Kidney glomerular epithelial cell (primary cell): ENCODE results near the gene B3GALT6.
A peak's percentile ranks its signal among the peaks of the same experiment; 100 is the strongest.

Experiments used
- DNase-seq: peaks from one replicate; lab custom pipeline; 2025; lab: John Stamatoyannopoulos, UW

The B3GALT6 gene

GRCh38 chr1:1262758-1263157, 30.7 kb downstream of the B3GALT6 start:
- no peak for DNase-seq

DNA sequence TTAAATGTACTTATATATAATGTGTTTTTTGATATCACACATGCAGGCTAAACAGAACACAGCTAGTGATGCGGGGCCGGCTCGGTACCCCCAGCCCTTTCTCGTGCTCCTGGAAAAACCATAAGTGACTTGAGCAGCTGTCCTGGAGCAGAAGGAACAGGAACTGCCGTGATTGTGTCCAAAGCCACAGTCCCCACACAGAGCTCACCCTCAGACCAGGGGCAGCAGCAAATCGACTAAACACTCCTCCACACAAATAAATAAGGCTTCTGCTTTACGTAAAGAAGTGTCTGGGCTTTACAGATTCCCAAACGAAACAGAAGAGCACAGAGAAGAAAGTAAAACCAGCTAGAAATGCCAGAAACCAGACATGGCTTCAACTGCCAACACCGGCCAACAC, 32.0 kb downstream of the B3GALT6 start:
- no peak for DNase-seq

- peak; percentile 55 for DNase-seq
Measured at GRCh38 chr1:1264868-1265272, 32.8 kb downstream of the B3GALT6 start.

GRCh38 chr1:1267488-1268283, 35.6 kb downstream of the B3GALT6 start:
- no peak for DNase-seq

GRCh38 chr1:1268284-1268682, 36.2 kb downstream of the B3GALT6 start:
- DNase-seq: no peak

DNA sequence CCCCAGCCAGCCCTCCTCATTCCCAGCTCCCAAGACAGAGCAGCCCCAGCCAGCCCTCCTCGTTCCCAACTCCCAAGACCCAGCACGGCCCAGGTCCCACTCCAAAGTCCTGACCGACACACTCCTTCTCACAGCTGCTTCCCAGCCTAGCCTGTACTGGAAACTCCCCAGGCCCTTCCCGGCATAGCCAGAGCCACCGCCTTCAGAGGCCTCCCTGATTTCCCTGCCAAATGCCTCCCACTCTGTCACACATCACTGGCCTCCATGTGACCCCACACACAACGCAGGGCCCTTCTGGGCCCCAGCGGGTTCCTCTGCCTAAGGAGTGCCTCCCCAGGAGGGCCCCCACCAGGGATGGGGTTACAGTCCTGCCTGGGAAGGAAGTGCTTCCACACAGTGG, 38.8 kb downstream of the B3GALT6 start:
- peak; percentile 28 for DNase-seq

DNA sequence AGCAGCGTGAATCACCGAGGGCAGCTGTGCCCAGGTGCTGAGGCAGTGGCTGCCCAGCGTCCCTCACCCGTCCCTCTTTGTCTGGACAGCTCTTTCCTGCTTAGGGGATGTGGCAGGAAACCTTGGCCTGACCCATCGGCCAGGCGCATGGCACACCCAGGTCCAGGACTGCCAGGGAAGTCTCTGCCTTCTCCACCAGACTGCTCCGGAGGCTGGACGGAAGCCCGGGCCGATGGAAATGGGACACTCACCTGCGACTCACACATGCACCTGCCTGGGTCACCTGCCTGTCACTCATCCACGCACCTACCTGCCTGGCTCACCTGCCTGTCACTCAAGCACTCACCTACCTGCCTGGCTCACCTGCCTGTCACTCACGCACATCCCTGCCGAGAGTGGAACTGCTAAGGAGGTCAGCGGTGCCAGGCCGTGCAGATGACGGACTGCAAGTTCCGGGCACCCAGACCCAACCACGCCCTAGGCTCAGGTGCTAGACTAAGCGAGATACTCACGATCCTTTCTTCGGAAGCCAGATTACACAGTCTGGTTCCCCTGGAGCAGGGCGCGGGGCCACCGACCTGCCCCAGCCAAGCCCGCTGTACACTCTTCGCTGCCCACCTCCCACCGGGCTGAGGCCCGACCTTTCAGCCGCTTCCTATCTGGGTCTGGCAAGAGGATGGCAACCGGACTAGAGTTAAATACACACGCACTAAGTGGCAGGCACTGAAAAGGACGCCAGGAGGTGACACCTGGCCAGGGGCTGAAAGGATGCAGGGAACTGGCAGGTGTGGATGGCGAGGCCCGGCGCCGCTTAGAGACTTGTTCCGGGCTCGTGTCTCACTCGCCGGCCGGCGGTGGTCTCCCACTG, 40.5 kb downstream of the B3GALT6 start:
- DNase-seq: no peak

DNA sequence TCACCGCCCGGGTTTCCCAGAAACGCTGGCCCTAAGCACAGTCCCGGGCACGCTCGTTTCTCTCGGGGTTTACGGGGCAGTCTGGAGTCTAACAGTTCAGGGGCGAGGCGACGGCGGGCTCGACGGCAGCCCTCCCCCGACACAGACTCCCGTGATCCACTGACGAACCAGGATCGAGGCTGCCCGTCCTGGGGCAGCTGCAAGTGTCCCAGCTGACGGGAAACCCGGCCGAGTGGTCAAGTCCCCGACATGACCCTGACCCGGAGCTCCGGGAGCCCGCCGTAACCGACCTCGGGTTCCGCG, 41.1 kb downstream of the B3GALT6 start:
- DNase-seq: no peak

DNA sequence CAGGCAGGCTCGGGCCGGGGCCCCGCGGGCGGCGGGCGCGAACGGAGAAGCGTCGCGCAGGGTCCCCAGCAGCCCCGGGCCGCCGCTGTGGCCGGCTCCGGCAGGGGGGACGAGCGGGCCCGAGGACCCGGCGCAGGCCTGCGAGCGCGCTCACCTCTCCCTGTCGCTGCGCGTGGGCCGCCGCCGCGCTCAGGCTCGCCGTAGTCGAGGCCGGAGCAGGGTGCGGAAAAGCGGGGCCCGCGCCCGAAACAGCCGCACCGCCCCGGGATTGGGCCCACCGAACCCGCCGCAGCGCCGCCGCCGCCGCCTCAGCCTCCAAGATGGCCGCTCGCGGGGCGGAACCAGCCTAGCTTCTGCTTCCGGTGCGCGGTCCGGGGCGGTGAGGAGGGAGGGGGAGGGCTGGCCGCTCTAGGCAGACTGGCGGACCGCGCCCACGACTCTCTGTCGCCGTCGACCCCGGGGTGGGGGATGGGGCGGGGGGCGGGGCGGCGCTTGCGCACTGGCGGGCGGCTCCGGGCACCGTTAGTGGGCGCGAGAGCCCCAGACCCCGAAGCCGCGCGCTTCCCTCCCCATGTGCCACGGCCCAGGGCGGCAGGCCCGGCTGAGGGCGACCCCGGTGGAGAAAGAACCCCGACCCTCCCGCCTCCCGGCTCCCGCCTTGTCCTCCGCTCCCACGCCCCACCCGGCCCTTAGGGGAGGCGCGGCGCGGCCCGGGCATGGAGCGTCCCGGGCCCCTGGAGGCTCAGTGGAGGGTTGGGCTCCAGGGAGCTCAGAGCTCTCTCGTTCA, 41.7 kb downstream of the B3GALT6 start, which contains the start of gene UBE2J2:
Gene UBE2J2, minus strand, starts transcription at position 343 of the 787 bp plus-strand sequence. CDS start 5,862 bp downstream, outside the sequence.
- DNase-seq: peak; percentile 47

- DNase-seq: no peak
Measured at GRCh38 chr1:1274299-1274930, 42.4 kb downstream of the B3GALT6 start.

- no peak for DNase-seq
Measured at GRCh38 chr1:1274931-1275431, 42.9 kb downstream of the B3GALT6 start.

- no peak for DNase-seq
Measured at GRCh38 chr1:1275836-1276235, 43.8 kb downstream of the B3GALT6 start.

DNA sequence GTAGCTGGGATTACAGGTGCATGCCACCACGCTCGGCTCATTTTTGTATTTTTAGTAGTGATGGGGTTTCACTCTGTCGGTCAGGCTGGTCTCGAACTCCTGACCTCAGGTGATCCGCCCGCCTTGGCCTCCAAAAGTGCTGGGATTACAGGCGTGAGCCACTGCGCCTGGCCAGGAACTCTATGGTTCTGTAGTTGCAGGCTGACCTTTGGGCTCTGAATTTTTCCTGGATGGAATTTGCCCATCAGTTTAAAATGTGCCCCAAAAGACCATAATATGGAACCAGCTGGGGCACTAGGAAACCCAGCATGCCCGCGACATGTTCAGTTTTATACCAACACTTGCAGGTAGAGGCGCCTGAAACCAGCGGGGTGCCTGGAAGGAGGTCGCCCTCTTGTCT, 46.6 kb downstream of the B3GALT6 start:
- no peak for DNase-seq

GRCh38 chr1:1279028-1279427, 47.0 kb downstream of the B3GALT6 start:
- DNase-seq: no peak

DNA sequence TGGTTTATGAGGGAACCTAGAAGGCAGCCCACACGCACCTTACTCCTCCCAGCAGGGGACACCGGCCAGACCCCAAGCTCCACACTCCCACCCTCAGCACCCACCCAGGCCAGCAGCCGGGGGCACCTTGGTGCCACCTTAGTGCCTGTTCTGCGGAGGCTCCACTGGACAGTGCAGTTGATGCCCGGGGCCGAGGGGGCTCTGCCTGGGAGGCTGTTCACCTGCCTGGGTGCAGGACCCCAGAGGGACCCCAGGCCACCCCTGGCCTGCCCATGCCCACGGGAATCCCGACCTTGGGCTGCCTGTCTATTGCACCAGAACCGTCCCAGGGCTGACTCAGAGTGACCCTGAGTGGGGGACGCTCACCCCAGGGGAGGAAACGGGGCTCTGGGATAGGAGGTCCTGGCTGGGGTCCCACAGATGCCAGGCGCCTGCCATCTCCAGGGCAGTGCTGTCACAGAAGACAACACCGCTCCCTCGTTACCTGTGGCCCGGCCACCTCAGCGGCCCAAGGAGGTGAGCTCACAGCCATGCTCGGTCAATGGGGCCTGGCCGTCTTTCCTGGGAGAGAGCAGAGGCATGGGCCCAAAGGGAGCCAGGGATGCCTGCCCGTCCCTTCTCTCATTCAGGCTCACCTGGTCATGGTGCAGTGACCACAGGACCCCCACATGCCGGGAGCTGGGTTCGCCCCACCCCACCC, 48.9 kb downstream of the B3GALT6 start:
- DNase-seq: no peak

- peak; percentile 32 for DNase-seq
Measured at GRCh38 chr1:1281533-1282321, 49.7 kb downstream of the B3GALT6 start.

GRCh38 chr1:1282998-1283397, 51.0 kb downstream of the B3GALT6 start:
- DNase-seq: no peak

DNA sequence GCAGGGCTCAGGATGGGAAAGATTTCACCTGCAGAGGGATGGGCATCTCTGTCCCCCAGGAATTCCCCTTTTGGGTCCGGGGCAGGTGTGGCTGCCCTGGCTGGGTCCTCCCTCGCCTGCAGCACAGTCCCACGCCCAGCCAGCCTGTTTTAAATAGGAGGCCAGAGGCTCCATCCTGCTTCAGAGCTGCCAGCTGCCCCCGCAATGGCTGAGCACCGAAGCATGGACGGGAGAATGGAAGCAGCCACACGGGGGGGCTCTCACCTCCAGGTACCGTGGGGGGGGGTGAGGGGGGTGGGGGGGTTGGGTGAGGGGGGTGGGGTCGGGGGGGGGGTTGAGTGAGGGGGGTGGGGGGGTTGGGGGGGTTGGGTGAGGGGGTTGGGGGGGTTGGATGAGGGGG, 51.8 kb downstream of the B3GALT6 start:
- DNase-seq: peak; percentile 56
